GM12872 (cell line): ENCODE data around the gene SFT2D1.

Experiments used
- TF ChIP-seq, protein P1 (sequence below): IDR thresholded peaks from 3 replicates; pipeline ENCODE4 v1.5.1; 2011; ENCODE audit warnings: low read depth, mild to moderate bottlenecking, low read length, moderate library complexity; ENCODE audit not compliant: insufficient read depth

Gene SFT2D1

DNA sequence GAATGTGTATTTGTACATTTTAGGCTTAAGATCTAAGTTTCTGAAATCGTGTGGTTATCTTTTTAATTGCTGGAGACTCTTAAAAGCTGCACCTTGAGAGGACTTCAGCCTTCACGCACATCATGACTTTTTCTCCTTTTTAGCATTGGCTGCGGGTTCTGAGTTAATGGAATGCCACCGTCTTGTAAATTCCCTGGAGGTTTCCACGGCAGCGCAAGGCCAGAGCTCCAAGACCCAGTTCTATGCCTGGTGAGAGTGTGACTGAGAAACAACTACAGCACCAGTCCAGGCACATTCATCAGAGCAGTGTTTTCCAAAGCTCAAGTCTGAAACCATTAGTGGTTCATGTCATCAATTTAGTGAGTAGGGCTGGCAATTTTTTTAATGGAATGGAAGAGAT is 57.1 kb downstream of the SFT2D1 start:
- TF ChIP-seq, protein P1, sequence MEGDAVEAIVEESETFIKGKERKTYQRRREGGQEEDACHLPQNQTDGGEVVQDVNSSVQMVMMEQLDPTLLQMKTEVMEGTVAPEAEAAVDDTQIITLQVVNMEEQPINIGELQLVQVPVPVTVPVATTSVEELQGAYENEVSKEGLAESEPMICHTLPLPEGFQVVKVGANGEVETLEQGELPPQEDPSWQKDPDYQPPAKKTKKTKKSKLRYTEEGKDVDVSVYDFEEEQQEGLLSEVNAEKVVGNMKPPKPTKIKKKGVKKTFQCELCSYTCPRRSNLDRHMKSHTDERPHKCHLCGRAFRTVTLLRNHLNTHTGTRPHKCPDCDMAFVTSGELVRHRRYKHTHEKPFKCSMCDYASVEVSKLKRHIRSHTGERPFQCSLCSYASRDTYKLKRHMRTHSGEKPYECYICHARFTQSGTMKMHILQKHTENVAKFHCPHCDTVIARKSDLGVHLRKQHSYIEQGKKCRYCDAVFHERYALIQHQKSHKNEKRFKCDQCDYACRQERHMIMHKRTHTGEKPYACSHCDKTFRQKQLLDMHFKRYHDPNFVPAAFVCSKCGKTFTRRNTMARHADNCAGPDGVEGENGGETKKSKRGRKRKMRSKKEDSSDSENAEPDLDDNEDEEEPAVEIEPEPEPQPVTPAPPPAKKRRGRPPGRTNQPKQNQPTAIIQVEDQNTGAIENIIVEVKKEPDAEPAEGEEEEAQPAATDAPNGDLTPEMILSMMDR: no peak

DNA sequence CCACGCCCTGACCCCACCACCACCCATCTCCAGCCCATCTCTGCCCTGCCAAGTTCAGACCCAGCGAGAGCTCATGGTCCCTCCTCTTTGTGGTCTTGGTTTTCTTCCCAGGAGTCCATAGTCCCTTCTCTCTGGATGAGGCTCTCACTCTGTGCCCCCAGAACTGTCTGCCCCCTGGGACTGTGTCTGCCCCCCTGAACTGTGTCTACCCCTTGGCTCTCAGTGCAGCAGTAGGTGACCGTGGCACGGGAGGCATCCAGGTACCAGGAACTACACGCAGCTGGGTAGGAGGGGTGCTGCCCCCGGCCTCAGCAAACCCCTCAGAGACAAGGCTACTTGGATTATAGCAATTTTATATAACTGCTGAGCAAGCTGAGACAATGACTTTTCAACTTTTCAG is 57.7 kb downstream of the SFT2D1 start:
- TF ChIP-seq, protein P1: no peak

DNA sequence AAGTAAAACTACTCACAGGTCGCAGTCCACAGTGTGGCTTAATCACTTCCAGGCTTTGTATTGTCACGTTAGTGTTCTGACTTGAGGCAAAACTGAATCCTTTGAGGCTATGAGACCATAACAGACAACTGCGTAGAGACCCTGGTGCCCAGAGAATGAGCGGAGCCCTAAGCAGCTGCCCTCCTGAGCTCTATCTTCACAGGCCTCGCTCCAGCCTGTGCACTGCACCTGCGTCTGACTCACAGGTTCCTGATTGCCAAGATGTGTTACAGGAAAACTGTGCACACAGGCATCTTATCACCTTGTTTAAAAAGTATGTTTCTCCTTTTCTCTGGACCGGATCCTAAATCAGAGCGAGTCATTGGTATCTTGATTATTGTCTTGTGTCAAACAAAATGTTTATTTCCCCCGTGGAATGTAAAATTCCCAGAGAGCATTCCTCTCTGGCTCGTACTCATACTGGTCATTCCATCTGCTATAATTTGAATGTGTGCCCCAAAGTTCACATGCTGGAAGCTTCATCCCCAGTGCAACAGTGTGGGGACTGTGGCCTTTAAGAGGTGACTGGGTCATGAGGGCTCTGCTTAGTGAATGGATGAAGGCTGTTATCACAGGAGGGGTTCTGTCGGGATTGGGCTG is 59.8 kb downstream of the SFT2D1 start:
- TF ChIP-seq, protein P1: no peak

DNA sequence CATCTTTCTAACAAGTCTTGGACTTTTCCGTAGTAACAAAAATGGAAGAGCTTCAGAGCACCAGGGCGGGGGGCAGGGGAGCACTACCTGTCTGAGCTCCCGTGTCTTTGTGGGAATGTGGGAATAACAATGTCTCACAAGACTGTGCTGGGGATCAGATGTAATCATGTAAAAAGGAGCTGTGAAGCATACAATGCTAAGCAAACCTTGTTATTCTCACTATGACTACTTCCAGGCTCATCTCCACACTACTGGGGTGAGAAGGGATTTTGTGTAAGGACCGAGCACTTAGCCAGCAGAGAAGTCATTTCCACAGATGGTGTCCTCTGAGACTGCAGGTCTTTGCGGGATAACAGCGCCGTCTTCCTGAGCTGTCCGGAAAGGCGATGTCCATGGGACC is 61.2 kb downstream of the SFT2D1 start:
- TF ChIP-seq, protein P1: no peak

DNA sequence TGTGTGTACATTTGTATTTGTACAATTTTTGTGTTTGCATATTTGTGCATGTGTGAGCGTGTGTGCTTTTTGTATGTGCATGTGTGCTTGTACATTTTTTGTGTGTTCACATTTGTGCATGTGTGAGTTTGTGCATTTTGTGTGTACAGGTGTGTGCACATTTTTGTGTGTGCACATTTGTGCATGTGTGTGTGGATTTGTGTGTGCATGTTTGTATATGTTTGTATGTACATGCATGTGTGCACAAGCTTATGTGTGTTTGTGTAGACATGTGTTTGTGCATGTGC is 63.0 kb downstream of the SFT2D1 start:
- TF ChIP-seq, protein P1: no peak

DNA sequence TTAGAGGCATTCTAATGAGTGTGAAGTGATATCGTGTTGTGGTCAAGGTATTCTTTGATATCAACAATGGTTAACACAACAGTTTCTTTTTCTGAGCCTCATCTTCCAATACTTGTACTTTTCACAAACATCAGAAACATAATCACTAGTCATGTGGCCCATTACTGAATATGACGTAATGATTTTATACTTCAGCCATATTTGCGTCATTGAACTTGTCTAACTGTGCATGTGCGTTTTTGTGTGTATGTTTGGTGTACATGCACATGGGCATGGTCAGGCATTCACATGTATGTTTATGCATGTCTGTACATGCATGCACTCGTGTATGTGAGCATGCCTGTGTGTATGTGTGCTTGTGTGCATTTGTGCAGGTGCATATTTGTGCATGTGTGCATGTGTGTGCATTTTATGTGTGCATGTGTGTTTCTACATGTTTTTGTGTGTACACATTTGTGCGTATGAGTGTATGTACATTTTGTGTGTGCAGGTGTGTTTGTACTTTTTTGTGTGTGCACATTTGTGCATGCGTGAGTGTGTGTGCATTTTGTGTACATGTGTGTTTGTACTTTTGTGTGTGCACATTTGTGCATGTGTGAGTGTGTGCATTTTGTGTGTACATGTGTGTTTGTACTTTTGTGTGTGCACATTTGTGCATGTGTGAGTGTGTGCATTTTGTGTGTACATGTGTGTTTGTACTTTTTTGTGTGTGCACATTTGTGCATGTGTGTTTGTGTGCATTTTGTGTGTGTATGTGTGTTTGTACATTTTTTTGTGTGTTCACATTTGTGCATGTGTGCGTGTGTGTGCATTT is 63.6 kb downstream of the SFT2D1 start:
- TF ChIP-seq, protein P1: no peak

DNA sequence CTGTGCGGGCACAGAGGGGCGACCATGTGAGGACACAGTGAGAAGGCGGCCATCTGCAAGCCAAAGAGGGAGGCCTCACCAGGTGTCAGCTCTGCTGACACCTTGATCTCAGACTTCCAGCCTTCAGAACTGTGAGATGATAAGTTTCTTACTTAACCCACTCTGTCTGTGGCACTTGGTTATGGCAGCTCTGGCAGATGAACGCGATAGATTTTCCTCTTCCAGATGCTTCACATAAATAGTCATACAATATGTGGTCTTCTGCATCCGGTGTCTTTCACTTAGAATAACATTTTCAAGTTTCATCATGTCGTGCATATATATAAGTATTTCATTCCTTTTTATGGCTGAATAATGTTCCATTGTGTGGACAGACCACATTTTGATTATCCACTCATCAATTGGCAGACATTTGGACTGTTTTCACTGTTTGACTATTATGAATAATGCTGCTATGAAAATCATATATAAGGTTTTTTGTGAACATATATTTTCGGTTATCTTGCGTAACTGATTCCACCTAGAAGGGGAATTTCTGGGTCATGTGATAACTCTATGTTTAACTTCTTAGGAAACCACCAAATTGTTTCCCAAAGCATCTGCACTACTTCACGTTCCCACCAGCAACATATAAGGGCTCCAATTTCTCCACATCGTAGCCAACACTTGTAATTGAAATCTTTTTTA is 64.3 kb downstream of the SFT2D1 start:
- TF ChIP-seq, protein P1: no peak
